A673 (cell line): ENCODE data around the gene CLSTN2. TPM values are rescaled to one million over a fixed set of nuclear protein-coding genes. Genes with fewer than 3 reads are reported as not detected.

ENCODE experiments used
- BruUV-seq: library from RNA; stranded (reverse); fragments of 400-500 nt; replicated peaks from 2 replicates; lab custom pipeline; 2021; lab: Mats Ljungman, UMichigan
- CTCF ChIA-PET: fragments of 300-600 bp; sonication (Branson Sonifier 250); formaldehyde crosslinking; loops from one replicate; lab custom pipeline; 2022; ENCODE audit warnings: antibody characterized with exemption; lab: Charles Lee
- POLR2A ChIA-PET: fragments of 300-600 bp; sonication (Branson Sonifier 250); formaldehyde crosslinking; loops from one replicate; lab custom pipeline; 2022; ENCODE audit warnings: antibody characterized with exemption; ENCODE audit not compliant: low non-redundant PET; lab: Charles Lee
- DNase-seq: peaks from one replicate; pipeline ENCODE4 v3.0.0-alpha.2; 2015; ENCODE audit warnings: low spot score
- H3K27ac ChIP-seq: fragments of 200-600 bp; sonication (generic); 2 replicates; pipeline ENCODE4 v1.5.1; 2016; ENCODE audit warnings: mixed run types, low read depth, mild to moderate bottlenecking, mixed read lengths, antibody characterized with exemption, low read length; ENCODE audit not compliant: poor library complexity, severe bottlenecking
- H3K27me3 ChIP-seq: fragments of 200-600 bp; sonication (generic); replicated peaks from 2 replicates; pipeline ENCODE4 v1.6.1; 2017; ENCODE audit warnings: mixed run types, low read depth, mild to moderate bottlenecking, mixed read lengths, antibody characterized with exemption, low read length; ENCODE audit not compliant: insufficient read depth, poor library complexity
- H3K36me3 ChIP-seq: fragments of 200-600 bp; sonication (generic); 2 replicates; pipeline ENCODE4 v1.6.1; 2016; ENCODE audit warnings: mixed run types, mild to moderate bottlenecking, mixed read lengths, antibody characterized with exemption, low read length; ENCODE audit not compliant: insufficient read depth, poor library complexity, severe bottlenecking
- H3K4me1 ChIP-seq: fragments of 200-600 bp; sonication (generic); 2 replicates; pipeline ENCODE4 v1.6.1; 2017; ENCODE audit warnings: mixed run types, mild to moderate bottlenecking, mixed read lengths, antibody characterized with exemption, low read length; ENCODE audit not compliant: insufficient read depth, poor library complexity, severe bottlenecking
- H3K4me3 ChIP-seq: fragments of 200-600 bp; sonication (generic); 2 replicates; pipeline ENCODE4 v1.5.1; 2016; ENCODE audit warnings: low read depth, mixed run types, mild to moderate bottlenecking, mixed read lengths, low read length; ENCODE audit not compliant: poor library complexity, severe bottlenecking
- H3K9me3 ChIP-seq: fragments of 200-600 bp; sonication (generic); 2 replicates; pipeline ENCODE4 v1.6.1; 2016; ENCODE audit warnings: mixed run types, low read depth, mild to moderate bottlenecking, mixed read lengths, antibody characterized with exemption, low read length; ENCODE audit not compliant: poor library complexity, severe bottlenecking
- CTCF ChIP-seq: fragments of 300-800, 200-600 bp; sonication (generic); conservative IDR thresholded peaks from 2 replicates; pipeline ENCODE4 v1.5.1; 2017; ENCODE audit warnings: low read depth, mild to moderate bottlenecking, antibody characterized with exemption, low read length, moderate library complexity, mixed read lengths
- EZH2 ChIP-seq: fragments of 200-600 bp; sonication (generic); IDR thresholded peaks from 2 replicates; pipeline ENCODE4 v1.6.1; 2017; ENCODE audit warnings: borderline replicate concordance, low read depth, mild to moderate bottlenecking, mixed read lengths, antibody characterized with exemption, low read length; ENCODE audit not compliant: poor library complexity, severe bottlenecking
- intact Hi-C: fragments of 100-400 bp; cut with micrococcal nuclease; formaldehyde crosslinking; loops from one replicate; pipeline ENCODE4 v1.10.0; 2022; ENCODE audit not compliant: unreplicated experiment
- total RNA-seq: library from RNA; stranded (reverse); gene quantifications from 2 replicates; pipeline ENCODE4 v1.2.3, GENCODE V29; 2021

CLSTN2 gene
- total RNA-seq, 1 experiment from 2014 or later, result 50.7 TPM

- ChIA-PET POLR2A (no interaction called here), CTCF (no interaction called here)
- Histone ChIP-seq H3K9me3 (no peaks in the 10 kb centered on the region), H3K4me3 (no peak overlapping the region), H3K36me3 (no peaks in the 10 kb centered on the region), H3K27ac (no peak overlapping the region), H3K4me1 (no peaks in the 10 kb centered on the region), H3K27me3 (no peaks in the 10 kb centered on the region)
- intact Hi-C loops, result no loop called here
- no peak for DNase-seq
- TF ChIP-seq CTCF, result no peak
- TF ChIP-seq EZH2, result no peak
- no TSS peak for BruUV-seq
These were observed 52.9 kb downstream of the CLSTN2 start for GRCh38 chr3:139987908-139988307.

- CTCF ChIA-PET, result no interaction called here
- TF ChIP-seq CTCF (no peak), EZH2 (no peak)
- Histone ChIP-seq H3K27me3 (no peaks in the 10 kb centered on the region), H3K27ac (no peak overlapping the region), H3K36me3 (no peaks in the 10 kb centered on the region), H3K9me3 (no peaks in the 10 kb centered on the region), H3K4me3 (no peak overlapping the region), H3K4me1 (no peaks in the 10 kb centered on the region)
- no TSS peak for BruUV-seq
- intact Hi-C loops, result no loop called here
- POLR2A ChIA-PET, result no interaction called here
- DNase-seq, result no peak
These were observed 53.6 kb downstream of the CLSTN2 start for GRCh38 chr3:139988472-139989156.

GRCh38 chr3:139994891-139995290, 59.9 kb downstream of the CLSTN2 start:
- Histone ChIP-seq H3K4me3 (no peak overlapping the region), H3K4me1 (no peaks in the 10 kb centered on the region), H3K9me3 (no peaks in the 10 kb centered on the region), H3K27me3 (no peaks in the 10 kb centered on the region), H3K27ac (no peak overlapping the region), H3K36me3 (no peaks in the 10 kb centered on the region)
- CTCF ChIA-PET, result no interaction called here
- intact Hi-C loops, result no loop called here
- POLR2A ChIA-PET, result no interaction called here
- BruUV-seq, result no TSS peak
- DNase-seq, result no peak
- no peak for TF ChIP-seq CTCF
- no peak for TF ChIP-seq EZH2
